HepG2 (cell line): ENCODE measurements around the gene DLX6. TPM values are rescaled to one million over a fixed set of nuclear protein-coding genes. Genes with fewer than 3 reads are reported as not detected.

Experiments
- ESRRA ChIP-seq: sonication (generic); formaldehyde crosslinking; IDR thresholded peaks from 2 replicates; pipeline ENCODE4 v1.5.1; 2020; ENCODE audit warnings: mild to moderate bottlenecking, low read depth, missing genetic modification reagents
- MIER2 ChIP-seq: IDR thresholded peaks from 2 replicates; pipeline ENCODE4 v1.6.1; 2016; ENCODE audit warnings: missing biosample characterization, missing genetic modification reagents
- SKI ChIP-seq: fragments of 450-650 bp; IDR thresholded peaks from one replicate; pipeline ENCODE4 v1.6.1; 2018; ENCODE audit warnings: mild to moderate bottlenecking; ENCODE audit not compliant: partially characterized antibody
- TBP ChIP-seq: sonication (generic); formaldehyde crosslinking; IDR thresholded peaks from 2 replicates; pipeline ENCODE4 v1.5.0; 2020; ENCODE audit warnings: missing genetic modification reagents
- ZNF10 ChIP-seq: sonication (generic); formaldehyde crosslinking; IDR thresholded peaks from 2 replicates; pipeline ENCODE4 v1.4.0; 2020; ENCODE audit warnings: mild to moderate bottlenecking, low read depth, missing genetic modification reagents, borderline replicate concordance
- ZNF33B ChIP-seq: sonication (generic); formaldehyde crosslinking; IDR thresholded peaks from 2 replicates; pipeline ENCODE4 v1.5.1; 2020; ENCODE audit warnings: mild to moderate bottlenecking, missing genetic modification reagents
- ZNF672 ChIP-seq: sonication (generic); formaldehyde crosslinking; IDR thresholded peaks from 2 replicates; pipeline ENCODE4 v1.8.1; 2022; ENCODE audit warnings: missing genetic modification reagents
- ZNF883 ChIP-seq: sonication (generic); formaldehyde crosslinking; IDR thresholded peaks from 2 replicates; pipeline ENCODE4 v1.5.1; 2020; ENCODE audit warnings: mild to moderate bottlenecking, missing genetic modification reagents; ENCODE audit errors: not compliant biosample characterization
- ZSCAN31 ChIP-seq: sonication (generic); formaldehyde crosslinking; IDR thresholded peaks from 2 replicates; pipeline ENCODE4 v1.5.0; 2020; ENCODE audit warnings: low read depth, mild to moderate bottlenecking, missing genetic modification reagents
- polyA plus RNA-seq, 8 experiments: library from polyadenylated mRNA; depleted of rRNA in 3 of 8; stranded (reverse) in 7 of 8; unstranded in 1 of 8; fragments of >200 nt; fragmentation: Illumina TruSeq in 4 of 8; extraction: Trizol in 4 of 8; gene quantifications; 2 replicates each; pipeline versions ENCODE4 v1.2.1 to v1.2.3, GENCODE V29; 2011 to 2016; ENCODE audit warnings: low read depth in 4 of 8, missing spikeins in 1 of 8, mixed read lengths in 1 of 8; ENCODE audit not compliant: insufficient read depth in 1 of 8
- total RNA-seq, 5 experiments: library from RNA; depleted of rRNA; stranded (reverse); fragments of >200 nt; fragmentation: Illumina TruSeq; extraction: Trizol; gene quantifications; 2 replicates each; pipeline ENCODE4 v1.2.3, GENCODE V29; 2016; ENCODE audit warnings: low read depth in 1 of 5
- TF ChIP-seq, protein P1 (sequence below): sonication (generic); formaldehyde crosslinking; IDR thresholded peaks from 2 replicates; pipeline ENCODE4 v1.4.0; 2020; ENCODE audit warnings: missing genetic modification reagents, borderline replicate concordance
- TF ChIP-seq, protein P2 (sequence below): sonication (generic); formaldehyde crosslinking; IDR thresholded peaks from 2 replicates; pipeline ENCODE4 v1.9.0; 2021; ENCODE audit warnings: missing genetic modification reagents, mild to moderate bottlenecking, borderline replicate concordance
- TF ChIP-seq, protein P3 (sequence below): sonication (generic); formaldehyde crosslinking; IDR thresholded peaks from 2 replicates; pipeline ENCODE4 v1.9.0; 2021; ENCODE audit warnings: missing genetic modification reagents, mild to moderate bottlenecking, borderline replicate concordance
- TF ChIP-seq, protein P4 (sequence below): sonication (generic); formaldehyde crosslinking; IDR thresholded peaks from 2 replicates; pipeline ENCODE4 v1.4.0; 2020; ENCODE audit warnings: missing genetic modification reagents, mild to moderate bottlenecking, borderline replicate concordance
- TF ChIP-seq, protein P5 (sequence below): sonication (generic); formaldehyde crosslinking; IDR thresholded peaks from 2 replicates; pipeline ENCODE4 v1.4.0; 2020; ENCODE audit warnings: missing genetic modification reagents, borderline replicate concordance

DLX6 gene
- total and polyA plus RNA-seq, 2 of the 13 experiments (the other 11 are each of a cell fraction or from before 2014, with no cell fraction given), result 3.5 to 5.5 TPM

DNA sequence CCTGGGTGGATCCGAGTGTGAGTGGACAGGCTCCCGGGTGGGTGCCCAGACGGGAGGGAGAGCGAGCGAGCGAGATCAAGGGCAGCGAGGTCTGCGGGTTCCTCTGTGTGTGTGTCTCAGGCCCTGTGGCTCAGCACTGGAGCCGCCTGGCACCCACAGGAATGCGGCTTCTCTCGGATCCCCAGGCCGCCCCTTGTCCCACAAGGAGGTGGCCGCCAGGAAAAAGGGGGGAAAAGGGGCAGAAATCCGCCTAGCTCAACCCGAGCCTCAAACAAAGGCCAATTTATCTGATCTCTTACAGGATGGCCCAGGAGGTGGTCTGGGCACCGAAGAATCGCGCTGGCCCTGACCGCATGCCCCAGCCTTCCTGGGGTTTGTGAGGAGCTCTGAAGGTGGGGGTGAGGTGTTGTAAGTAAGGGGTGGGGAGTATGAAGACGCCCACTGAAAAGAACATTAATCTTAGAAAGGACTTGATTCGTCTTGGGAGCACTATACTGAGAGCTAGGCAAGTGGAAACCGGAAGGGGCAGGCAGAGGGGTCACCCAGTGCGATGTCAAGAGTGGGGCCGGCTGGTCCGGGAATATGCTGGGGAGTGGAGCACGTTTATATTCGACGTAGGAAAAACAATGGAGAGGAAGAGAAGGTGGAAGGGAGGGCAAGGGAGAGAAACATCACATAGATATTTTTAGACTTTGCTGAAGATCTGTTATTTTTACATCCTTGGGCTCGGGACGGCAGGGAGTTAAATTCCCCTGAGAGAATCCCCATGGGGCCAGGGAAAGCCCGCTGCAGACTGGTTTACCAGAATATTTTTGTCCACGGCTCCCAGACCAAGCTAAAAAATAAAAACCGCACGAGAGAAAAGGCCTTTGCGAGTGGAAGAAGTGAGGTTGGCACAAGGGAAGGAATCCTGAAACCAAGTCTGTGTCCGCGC lies 12.1 kb downstream of the DLX6 start (continued):
- TF ChIP-seq ZNF33B (CRISPR knock-in tag) (no peak), ZSCAN31 (CRISPR knock-in tag) (0 out of 2 replicates have a peak, but pooled peaks have one; percentile 58), ESRRA (CRISPR knock-in tag) (0 out of 2 replicates have a peak, but pooled peaks have one; percentile 3), TBP (CRISPR knock-in tag) (no peak), ZNF10 (CRISPR knock-in tag) (no peak), SKI (no peak), ZNF672 (CRISPR knock-in tag) (no peak), ZNF883 (CRISPR knock-in tag) (no peak), MIER2 (CRISPR knock-in tag) (no peak)
- TF ChIP-seq, protein P1, sequence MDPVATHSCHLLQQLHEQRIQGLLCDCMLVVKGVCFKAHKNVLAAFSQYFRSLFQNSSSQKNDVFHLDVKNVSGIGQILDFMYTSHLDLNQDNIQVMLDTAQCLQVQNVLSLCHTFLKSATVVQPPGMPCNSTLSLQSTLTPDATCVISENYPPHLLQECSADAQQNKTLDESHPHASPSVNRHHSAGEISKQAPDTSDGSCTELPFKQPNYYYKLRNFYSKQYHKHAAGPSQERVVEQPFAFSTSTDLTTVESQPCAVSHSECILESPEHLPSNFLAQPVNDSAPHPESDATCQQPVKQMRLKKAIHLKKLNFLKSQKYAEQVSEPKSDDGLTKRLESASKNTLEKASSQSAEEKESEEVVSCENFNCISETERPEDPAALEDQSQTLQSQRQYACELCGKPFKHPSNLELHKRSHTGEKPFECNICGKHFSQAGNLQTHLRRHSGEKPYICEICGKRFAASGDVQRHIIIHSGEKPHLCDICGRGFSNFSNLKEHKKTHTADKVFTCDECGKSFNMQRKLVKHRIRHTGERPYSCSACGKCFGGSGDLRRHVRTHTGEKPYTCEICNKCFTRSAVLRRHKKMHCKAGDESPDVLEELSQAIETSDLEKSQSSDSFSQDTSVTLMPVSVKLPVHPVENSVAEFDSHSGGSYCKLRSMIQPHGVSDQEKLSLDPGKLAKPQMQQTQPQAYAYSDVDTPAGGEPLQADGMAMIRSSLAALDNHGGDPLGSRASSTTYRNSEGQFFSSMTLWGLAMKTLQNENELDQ (CRISPR knock-in tag), result no peak
- TF ChIP-seq, protein P2, sequence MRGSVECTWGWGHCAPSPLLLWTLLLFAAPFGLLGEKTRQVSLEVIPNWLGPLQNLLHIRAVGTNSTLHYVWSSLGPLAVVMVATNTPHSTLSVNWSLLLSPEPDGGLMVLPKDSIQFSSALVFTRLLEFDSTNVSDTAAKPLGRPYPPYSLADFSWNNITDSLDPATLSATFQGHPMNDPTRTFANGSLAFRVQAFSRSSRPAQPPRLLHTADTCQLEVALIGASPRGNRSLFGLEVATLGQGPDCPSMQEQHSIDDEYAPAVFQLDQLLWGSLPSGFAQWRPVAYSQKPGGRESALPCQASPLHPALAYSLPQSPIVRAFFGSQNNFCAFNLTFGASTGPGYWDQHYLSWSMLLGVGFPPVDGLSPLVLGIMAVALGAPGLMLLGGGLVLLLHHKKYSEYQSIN, result no peak
- TF ChIP-seq, protein P3, sequence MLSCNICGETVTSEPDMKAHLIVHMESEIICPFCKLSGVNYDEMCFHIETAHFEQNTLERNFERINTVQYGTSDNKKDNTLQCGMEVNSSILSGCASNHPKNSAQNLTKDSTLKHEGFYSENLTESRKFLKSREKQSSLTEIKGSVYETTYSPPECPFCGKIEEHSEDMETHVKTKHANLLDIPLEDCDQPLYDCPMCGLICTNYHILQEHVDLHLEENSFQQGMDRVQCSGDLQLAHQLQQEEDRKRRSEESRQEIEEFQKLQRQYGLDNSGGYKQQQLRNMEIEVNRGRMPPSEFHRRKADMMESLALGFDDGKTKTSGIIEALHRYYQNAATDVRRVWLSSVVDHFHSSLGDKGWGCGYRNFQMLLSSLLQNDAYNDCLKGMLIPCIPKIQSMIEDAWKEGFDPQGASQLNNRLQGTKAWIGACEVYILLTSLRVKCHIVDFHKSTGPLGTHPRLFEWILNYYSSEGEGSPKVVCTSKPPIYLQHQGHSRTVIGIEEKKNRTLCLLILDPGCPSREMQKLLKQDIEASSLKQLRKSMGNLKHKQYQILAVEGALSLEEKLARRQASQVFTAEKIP (CRISPR knock-in tag), result no peak
- TF ChIP-seq, protein P4, sequence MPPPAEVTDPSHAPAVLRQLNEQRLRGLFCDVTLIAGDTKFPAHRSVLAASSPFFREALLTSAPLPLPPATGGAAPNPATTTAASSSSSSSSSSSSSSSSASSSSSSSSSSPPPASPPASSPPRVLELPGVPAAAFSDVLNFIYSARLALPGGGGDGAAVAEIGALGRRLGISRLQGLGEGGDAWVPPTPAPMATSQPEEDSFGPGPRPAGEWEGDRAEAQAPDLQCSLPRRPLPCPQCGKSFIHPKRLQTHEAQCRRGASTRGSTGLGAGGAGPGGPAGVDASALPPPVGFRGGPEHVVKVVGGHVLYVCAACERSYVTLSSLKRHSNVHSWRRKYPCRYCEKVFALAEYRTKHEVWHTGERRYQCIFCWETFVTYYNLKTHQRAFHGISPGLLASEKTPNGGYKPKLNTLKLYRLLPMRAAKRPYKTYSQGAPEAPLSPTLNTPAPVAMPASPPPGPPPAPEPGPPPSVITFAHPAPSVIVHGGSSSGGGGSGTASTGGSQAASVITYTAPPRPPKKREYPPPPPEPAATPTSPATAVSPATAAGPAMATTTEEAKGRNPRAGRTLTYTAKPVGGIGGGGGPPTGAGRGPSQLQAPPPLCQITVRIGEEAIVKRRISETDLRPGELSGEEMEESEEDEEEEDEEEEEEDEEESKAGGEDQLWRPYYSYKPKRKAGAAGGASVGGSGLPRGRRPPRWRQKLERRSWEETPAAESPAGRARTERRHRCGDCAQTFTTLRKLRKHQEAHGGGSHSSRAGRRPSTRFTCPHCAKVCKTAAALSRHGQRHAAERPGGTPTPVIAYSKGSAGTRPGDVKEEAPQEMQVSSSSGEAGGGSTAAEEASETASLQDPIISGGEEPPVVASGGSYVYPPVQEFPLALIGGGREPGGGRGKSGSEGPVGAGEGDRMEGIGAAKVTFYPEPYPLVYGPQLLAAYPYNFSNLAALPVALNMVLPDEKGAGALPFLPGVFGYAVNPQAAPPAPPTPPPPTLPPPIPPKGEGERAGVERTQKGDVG (CRISPR knock-in tag), result no peak
- TF ChIP-seq, protein P5, sequence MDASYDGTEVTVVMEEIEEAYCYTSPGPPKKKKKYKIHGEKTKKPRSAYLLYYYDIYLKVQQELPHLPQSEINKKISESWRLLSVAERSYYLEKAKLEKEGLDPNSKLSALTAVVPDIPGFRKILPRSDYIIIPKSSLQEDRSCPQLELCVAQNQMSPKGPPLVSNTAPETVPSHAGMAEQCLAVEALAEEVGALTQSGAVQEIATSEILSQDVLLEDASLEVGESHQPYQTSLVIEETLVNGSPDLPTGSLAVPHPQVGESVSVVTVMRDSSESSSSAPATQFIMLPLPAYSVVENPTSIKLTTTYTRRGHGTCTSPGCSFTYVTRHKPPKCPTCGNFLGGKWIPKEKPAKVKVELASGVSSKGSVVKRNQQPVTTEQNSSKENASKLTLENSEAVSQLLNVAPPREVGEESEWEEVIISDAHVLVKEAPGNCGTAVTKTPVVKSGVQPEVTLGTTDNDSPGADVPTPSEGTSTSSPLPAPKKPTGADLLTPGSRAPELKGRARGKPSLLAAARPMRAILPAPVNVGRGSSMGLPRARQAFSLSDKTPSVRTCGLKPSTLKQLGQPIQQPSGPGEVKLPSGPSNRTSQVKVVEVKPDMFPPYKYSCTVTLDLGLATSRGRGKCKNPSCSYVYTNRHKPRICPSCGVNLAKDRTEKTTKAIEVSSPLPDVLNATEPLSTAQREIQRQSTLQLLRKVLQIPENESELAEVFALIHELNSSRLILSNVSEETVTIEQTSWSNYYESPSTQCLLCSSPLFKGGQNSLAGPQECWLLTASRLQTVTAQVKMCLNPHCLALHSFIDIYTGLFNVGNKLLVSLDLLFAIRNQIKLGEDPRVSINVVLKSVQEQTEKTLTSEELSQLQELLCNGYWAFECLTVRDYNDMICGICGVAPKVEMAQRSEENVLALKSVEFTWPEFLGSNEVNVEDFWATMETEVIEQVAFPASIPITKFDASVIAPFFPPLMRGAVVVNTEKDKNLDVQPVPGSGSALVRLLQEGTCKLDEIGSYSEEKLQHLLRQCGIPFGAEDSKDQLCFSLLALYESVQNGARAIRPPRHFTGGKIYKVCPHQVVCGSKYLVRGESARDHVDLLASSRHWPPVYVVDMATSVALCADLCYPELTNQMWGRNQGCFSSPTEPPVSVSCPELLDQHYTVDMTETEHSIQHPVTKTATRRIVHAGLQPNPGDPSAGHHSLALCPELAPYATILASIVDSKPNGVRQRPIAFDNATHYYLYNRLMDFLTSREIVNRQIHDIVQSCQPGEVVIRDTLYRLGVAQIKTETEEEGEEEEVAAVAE, result no peak
